NCI-H2196 (cell line): ENCODE data around the gene TDRD7.

Source experiments
- DNase-seq: peaks from one replicate; lab custom pipeline; 2025; ENCODE audit not compliant: unreplicated experiment; lab: John Stamatoyannopoulos, UW

Gene TDRD7

GRCh38 chr9:97411789-97412625, at the start of gene TDRD7:
TDRD7 (plus strand) TSS chr9:97412096; CDS start chr9:97428466, 16,370 bp downstream.
- DNase-seq, result peak; percentile 84

GRCh38 chr9:97362777-97363545, 48.9 kb upstream of the TDRD7 start:
- DNase-seq, result no peak

- no peak for DNase-seq
Observed at GRCh38 chr9:97363661-97364299, 48.1 kb upstream of the TDRD7 start.

- no peak for DNase-seq
Observed at GRCh38 chr9:97364769-97365490, 47.0 kb upstream of the TDRD7 start.

GRCh38 chr9:97365634-97366033, 46.3 kb upstream of the TDRD7 start:
- DNase-seq, result no peak

GRCh38 chr9:97366476-97366875, 45.4 kb upstream of the TDRD7 start:
- DNase-seq, result no peak

GRCh38 chr9:97366889-97367288, 45.0 kb upstream of the TDRD7 start:
- DNase-seq, result no peak

GRCh38 chr9:97367729-97368128, 44.2 kb upstream of the TDRD7 start:
- no peak for DNase-seq

- no peak for DNase-seq
Observed at GRCh38 chr9:97368964-97369363, 42.9 kb upstream of the TDRD7 start.

GRCh38 chr9:97372580-97372979, 39.3 kb upstream of the TDRD7 start:
- no peak for DNase-seq

GRCh38 chr9:97373331-97373730, 38.6 kb upstream of the TDRD7 start:
- DNase-seq, result no peak

GRCh38 chr9:97374811-97375210, 37.1 kb upstream of the TDRD7 start:
- no peak for DNase-seq

GRCh38 chr9:97376902-97377301, 35.0 kb upstream of the TDRD7 start:
- DNase-seq, result no peak

GRCh38 chr9:97382099-97382718, 29.7 kb upstream of the TDRD7 start:
- DNase-seq, result no peak

- no peak for DNase-seq
Observed at GRCh38 chr9:97384406-97385262, 27.3 kb upstream of the TDRD7 start.

- no peak for DNase-seq
Observed at GRCh38 chr9:97385626-97386264, 26.2 kb upstream of the TDRD7 start.

GRCh38 chr9:97386265-97386633, 25.6 kb upstream of the TDRD7 start:
- DNase-seq, result no peak

GRCh38 chr9:97386733-97387503, 25.0 kb upstream of the TDRD7 start:
- peak; percentile 68 for DNase-seq

GRCh38 chr9:97387504-97387886, 24.4 kb upstream of the TDRD7 start:
- no peak for DNase-seq
